Ramos (cell line): ENCODE results near the gene SYNDIG1.

ENCODE experiments used
- in situ Hi-C: fragments of 300-500 bp; cut with MboI; formaldehyde crosslinking; loops from one replicate; pipeline ENCODE4 v1.14.3; 2022; ENCODE audit warnings: low sequenced_read_pairs; ENCODE audit not compliant: unreplicated experiment

SYNDIG1 gene

DNA sequence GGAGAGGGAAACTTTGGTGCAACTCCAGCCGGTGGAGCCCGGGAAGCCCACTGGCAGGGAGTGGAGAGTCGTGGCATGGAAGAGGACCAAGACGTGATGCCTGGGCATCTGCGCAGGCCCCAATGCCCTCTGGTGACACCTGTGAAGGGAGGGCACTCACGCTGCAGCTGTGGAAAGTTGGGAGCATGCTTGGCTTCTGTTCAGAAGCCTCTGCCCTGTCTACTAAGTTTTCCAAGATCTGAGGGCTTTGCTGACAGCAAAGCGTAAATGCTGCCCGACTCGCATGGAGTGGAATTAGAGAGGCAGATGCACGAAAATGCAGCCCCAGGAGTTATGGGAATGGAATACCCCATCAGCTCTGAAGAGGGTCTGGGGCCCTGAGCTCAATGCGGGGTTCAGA, 75.7 kb downstream of the SYNDIG1 start:
- in situ Hi-C loops = loop anchor here (25.0 kb wide), 1 partner anchor 367 kb away; no protein-coding TSS in a partner anchor

DNA sequence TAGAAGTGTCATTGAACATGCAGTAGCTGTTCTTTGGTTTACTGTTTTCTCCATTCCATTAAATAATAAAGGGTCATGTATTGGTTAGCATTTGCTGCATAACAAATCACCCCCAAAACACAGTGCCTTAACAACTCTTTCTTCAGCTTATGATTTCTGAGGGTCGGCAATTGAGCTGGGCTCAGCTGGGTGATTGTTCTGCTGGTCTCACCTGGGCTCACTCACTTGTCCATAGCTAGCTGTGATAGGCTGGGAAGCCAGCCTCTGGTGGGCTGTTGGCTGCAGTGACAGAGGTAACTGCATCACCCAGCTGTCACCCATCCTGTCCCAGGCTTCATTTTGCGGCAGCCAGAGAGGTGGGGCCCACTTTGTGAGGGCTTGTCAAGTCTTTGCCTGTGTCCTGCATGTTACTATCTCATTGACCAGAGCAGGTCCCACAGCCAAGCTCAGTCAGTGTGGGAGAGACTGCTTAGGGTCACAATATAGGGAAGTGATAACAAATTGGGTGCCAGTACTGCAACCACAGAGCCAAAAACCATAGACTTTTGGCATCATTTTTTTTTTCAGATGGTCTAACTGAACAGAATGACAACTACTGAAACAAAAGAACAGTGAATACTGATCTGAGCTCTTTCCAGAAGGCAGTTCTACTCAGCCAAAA, 76.9 kb downstream of the SYNDIG1 start:
- in situ Hi-C loops = loop anchor here (25.0 kb wide), 1 partner anchor 366 kb away; no protein-coding TSS in a partner anchor

DNA sequence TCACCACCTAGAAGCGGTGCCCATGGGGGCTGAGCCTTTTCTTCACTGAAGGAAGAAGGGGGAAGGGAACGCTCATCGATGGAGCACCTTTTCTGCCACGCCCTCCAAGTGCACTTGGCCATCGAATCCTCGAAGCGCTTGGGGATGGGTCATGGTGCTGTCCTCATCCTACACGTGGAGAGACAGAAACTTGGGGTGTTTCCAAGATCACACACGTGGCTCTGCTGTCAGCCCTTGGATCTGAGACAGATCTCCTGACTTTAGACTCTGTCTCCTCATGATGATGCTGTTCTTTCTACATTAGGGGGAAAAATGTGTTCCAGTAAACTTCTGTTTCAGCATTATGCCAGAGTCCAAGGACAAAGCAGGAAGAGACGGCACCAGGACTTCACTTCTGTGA, 78.5 kb downstream of the SYNDIG1 start:
- in situ Hi-C loops = loop anchor here (25.0 kb wide), 1 partner anchor 364 kb away; no protein-coding TSS in a partner anchor

DNA sequence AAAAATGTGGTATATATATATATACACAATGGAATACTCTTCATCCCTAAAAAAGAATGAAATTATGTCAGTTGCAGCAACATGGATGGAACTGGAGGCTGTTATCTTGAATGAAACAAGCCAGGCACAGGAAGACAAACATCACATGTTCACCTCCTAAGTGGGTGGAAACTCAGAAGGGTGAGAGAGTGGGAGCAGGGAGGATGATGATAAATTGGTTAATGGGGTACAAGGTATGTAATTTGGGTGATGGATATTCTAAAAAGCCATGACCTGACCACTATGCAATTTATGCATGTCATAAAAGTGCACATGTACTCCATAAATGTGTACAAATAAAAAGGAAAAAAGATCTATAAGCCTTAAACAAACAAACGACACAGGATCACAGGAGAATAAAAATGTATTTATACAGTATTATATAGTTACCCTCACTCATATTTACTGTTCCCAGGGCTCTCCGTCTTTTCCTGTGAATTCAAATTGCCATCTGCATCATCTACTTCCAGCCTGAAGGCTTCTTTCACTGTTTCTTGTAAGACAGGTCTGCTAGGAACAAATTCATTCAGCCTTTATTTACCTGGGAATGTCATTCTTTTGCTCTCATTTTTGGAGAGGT, 89.8 kb downstream of the SYNDIG1 start:
- in situ Hi-C loops = no loop called here

DNA sequence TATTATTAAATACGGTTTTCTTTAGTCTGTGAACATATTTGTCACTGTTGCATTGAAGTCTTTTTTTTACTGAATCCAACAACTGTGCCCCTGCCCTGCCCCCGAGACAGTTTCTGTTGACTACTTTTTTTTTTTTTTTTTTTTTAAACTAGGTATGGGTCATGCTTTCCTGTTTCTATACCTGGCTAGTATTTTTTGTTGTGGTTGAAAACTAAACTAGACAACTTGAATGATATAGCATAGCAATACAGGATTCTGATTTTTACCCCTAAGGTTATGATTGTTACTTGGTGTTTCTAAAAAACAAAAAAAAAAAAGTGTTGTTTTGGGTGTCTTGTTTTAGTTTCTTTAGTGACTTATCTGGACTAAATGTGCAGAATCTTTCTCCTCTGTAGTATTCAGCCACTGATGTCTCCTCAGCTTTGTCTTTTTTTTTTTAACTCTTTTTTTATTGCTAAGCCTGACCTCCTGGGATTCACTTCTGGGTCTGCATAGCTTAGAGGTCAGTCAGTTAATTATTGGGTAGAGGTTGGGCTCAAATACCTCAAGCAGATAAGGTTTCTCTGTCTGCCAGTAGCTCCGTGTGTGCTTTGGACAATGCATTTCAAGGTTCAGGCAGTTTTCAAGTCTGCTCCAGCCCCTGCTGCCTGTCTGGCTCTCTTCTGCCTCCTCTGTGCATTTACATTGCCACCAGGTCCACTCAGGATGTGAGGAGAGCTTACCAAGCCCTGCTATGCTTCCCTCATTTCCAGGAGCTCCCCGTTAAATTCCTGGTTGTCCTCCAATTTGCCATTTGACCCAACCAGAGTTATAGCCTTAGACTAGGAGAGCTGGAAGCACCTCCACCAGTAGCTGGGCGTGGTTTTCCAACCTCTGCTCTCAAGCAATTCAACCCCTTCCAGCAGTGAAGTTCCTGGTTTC, 91.4 kb downstream of the SYNDIG1 start:
- in situ Hi-C loops = no loop called here

DNA sequence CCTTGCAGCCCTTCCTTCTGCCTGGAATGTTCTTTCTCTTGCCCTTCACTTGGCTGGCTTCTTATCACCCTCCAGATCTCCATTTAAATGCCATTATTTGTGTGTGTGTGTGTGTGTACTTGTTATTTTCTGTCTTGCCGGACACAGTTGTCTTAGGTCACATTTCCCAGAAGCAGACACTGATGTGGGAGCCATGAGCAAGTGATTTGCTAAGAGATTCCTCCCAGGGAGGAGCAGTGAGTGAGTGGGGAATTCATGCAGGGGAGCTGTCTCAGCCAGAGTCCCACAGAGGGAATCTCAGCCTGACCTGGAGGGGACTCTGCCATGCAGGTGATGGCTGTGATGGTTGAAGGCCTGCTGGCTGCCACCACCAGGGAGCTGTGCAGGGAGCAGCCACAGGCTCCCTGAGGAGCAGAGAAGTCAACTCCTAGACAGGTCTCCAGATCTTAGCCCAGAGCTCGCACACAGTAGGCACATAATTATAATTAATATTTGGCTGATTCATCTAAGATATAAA, 96.5 kb downstream of the SYNDIG1 start:
- in situ Hi-C loops = no loop called here

DNA sequence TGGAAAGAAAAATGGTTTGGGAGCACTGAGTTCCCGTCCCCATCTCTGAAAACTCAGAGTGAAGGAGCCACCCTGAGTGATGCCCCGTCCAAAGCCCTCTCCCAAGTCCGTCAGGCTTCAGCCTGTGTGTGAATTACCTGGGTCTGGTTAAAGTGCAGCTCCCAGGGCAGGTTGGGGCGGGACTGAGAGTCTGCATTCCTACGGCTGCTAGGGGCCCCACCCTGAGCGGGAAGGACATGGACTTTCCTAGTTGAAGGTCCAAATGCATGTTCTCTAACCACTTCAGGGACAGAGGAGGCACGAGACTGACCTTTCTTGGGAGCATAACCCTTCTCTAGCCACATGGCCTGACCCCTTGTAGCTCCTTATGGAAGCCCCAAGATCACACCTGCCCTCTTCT, 97.2 kb downstream of the SYNDIG1 start:
- in situ Hi-C loops = no loop called here

DNA sequence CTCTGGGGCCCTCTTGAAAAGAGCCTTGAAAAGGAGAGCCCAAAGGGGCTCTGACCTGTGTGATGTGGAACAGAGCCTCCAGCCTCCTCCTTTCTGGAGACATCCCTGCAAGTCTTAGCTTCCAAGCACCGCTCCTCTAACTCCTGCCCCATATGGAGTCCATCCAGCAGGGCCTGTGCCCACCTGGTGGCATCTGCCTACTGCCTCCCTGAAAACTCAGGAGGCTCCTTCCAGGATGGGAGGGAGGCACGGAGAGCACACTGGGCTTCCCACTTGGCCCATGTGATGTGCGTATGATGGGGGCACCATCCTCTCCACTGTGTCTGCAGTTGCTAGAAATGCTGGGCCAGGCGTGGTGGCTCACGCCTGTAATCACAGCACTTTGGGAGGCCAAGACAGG, 98.1 kb downstream of the SYNDIG1 start:
- in situ Hi-C loops = no loop called here

DNA sequence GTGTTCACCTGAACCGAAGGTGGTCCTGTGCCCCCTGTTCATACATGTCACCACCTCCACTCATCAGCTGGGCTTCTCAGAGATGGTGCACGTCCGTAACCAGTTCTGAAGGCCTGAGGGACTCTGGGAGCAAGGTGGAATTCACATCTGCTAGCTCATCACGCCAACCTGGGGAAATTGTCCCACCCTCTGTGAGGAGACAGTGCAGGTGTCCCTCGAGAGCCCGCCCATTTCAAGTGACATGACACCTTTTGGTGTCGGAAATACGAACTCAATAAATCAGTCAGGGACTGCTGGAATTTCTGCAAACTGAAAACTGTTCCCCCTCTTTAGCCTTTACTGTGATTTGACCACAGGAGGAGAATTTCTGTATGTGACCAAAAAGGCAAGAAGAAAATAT, 99.4 kb downstream of the SYNDIG1 start:
- in situ Hi-C loops = no loop called here

DNA sequence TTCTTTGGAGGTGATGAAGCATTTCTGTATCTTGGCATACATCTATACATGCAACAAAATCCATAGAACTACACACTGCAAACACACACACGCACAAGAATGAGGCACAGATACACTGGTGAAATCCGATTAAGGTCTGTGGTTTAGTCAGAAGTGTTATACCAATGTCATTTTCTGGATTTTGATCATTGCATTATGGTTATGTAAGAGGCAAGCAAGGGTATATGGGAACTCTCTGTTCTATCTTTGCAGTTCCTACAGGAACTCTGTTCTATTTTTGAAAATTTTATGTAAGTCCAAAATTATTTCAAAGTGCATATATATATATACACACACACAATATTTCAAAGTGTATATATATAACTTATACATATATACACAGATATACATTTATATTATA, 101.7 kb downstream of the SYNDIG1 start:
- in situ Hi-C loops = no loop called here

DNA sequence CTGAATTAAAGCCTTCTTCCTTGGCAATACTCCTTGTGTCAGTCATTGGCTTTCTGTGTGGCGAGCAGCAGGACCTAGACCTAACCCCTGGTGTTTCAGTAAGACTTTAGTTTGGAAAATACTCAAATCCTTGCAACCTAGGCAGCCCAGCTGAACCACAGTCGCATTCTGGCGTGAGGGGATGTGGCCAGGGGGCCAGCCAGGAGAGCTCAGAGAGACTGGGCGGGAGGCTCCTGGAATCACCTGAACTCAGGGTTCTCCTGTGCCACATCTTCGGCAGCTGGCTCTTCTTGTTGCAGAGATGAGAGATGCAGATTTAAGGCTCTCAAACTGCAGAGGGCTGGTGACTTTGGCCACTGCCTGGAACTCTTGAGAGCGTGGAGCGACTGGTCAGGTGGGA, 102.7 kb downstream of the SYNDIG1 start:
- in situ Hi-C loops = no loop called here

DNA sequence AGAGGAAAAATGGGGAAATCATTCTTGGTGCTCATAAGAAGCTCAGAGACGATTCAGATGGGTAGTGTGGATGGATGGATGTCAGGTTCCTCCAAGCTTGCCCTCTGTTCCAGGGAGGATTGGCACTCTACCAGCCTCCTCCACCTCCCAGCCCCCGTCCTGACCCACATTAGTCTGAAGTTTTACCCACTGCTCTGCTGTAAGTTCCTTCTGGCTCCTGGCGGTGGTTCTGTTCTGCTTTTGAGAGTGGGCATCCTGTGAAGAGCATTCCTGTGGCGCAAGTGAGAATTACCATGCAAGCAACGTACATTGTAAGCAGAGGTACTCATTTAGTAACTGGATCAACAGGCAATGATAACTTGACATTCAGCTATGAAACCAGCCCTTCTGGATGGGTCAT, 103.4 kb downstream of the SYNDIG1 start:
- in situ Hi-C loops = no loop called here

DNA sequence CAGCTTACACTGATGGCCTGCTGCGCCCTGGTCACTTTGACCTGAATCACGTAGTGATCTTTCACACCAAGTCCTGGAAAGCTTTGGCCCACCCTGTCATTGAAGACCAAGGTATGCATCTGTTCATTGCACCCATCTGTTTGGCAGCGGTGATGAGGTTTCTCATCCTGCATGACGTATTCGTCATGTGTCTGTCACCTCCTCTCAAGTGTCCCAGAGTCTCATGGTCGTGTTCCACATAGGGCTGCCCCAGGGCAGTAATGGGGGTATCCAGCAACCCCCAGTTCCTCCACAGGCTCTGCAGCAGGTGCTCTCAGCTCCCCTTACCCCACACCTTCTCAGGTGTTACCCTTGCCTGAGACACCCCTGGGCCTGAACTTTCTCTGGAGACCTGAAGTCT, 104.1 kb downstream of the SYNDIG1 start:
- in situ Hi-C loops = no loop called here

DNA sequence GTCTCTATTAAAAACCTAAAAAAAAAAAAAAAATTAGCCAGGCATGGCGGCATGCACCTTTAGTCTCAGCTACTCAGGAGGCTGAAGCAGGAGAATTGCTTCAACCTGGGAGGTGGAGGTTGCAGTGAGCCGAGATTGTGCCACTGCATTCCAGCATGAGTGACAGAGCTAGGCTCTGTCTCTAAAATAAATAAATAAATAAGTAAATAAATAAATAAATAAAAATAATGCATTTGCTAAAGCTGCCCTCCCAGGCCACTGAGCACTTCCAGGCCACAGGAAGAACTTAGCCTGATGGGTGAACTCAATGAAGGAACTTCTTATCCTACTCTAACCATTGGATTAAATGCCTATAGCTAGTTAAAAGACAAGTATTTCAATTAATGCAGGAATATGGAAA, 104.9 kb downstream of the SYNDIG1 start:
- in situ Hi-C loops = no loop called here

DNA sequence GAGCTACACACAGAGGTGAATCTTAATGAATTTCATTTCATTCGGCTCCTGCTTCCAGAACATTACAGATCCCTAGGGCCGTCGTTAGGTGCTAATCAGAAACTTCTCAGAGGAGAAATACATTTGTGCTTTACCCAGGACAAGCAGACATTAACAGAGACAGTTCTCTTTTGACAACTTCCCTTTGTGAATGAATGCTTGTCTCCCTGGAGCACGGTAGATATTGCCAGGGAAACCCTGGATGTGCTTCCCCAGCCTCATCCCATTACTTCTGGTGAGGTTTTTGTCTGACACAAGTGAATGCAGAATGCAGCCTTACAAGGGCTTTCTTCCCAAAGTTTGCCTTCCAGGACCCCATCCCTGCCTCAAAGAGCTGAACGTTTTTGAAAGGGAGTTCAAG, 105.4 kb downstream of the SYNDIG1 start:
- in situ Hi-C loops = no loop called here

DNA sequence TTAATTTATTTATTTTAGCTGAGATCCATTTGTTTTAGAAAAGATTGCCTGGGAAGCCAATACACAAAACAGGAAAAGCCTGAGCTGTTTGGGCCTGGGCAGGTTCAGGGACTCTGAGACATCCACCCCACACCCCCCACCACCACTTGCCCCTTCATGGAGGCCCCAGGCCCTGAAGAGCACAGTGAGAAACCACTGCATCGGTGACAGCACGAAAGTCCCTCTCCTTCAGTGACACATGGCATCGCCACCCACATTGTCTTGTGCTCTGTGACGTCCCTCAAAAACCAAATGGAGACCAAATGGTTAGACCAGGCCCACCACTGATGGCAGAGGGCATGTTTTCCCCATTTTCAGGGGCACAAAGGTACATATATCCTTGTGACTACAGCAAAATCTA, 106.4 kb downstream of the SYNDIG1 start:
- in situ Hi-C loops = no loop called here

DNA sequence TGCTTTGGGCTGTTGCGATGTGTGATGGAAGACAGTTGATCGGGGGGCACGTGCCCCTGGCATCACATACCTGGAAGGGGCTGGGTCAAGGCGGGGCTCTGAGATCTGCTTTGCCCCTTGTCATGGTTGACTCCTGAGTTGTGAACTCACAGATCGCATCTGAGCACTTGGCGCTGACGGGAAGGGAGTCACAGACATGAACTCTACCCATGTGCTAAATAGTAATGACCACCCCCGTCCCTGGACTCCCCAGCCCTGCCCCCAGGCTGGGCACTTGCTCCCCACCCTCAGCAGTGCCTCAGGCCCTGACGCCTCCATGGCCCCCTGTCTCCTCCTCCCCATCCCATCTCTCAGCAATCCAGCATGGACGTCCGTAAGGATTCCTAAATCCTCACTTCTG, 107.0 kb downstream of the SYNDIG1 start:
- in situ Hi-C loops = no loop called here

DNA sequence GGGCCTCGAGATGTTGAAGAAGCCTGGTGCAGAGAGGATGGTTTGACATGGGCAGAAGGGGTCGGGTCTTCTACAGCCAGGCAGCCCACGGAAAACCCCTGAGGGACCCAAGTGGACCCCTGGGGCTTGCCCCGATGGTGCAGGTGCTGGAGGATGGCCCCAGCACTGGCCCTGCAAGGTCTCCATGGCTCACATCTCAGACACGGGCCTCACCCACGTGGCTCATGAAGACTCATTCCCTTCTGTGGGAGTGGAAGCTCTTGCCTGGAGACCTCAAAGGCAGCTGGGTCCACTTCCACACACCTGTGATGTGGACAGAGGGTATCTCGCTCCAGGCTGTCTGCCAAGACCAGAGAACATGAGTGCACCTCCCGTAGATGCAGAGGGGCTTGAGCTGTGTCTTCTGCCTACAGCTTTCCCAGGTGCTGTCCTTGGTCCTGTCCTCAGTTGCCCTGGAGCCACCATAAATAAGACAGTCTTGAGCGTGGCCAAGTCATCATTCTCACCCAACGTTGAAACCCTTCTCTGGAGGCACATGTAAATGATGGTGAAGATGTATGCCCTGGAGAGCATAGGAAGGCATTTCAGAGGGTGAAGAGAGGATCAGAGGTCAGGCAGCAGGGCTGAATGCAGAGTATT, 108.0 kb downstream of the SYNDIG1 start:
- in situ Hi-C loops = no loop called here

DNA sequence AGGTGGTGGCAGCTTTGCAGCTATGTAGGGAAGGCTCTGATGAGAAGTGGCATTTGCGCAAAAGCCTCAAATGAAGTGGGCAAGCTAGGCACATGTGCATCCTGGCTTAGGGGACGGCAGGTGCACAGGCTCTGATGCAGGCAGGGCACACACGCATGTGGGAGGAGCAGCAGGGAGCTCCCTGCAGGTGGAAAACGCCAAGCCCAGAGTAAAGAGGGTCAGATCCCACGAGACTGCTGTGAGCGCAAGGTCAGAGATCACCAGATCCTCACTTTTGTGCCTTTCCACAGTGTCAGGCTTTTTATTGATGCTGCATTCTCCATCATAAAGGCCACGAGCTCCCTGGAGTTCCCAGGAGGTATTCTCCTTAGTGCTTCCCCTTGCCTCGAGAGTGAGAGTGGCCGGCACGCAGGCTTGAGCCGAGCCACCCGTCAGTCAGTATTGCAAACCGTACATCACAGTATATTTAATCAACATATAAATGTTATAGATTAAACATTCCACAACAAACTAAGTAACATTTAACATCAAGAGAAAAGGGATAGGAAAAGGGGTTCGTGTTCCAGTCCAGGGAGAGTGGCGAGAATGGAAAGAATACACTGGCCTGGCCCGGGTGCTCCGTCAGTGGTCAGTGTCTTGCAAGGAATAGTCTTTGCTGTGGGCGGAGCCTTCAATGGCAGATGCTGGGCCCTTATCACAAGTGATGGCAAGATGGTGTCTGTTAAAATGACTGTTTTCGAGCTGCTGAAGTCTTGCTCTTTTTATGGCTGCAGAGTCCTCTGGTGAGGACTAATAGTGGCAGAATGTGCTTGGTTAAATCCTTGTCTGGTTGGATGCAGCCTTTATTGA, 109.4 kb downstream of the SYNDIG1 start:
- in situ Hi-C loops = no loop called here

DNA sequence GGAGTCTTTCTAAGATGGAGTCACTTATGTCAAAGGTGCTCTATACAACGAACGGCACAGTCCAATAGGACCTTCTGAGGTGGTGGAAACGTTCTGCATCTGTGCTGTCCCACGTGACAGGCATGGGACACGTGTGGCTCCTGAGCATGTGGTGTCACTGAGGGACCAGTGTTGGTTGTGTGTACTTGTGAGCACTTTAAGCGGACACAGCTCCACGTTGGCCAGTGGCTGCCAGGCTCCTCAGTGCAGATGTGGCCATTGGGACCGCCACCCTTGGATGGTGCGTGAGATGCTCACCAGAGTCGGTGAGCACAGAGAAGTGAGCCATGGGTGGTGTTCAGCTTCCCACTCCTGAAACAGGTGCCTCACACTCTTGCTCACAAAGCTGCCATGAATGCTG, 110.0 kb downstream of the SYNDIG1 start:
- in situ Hi-C loops = no loop called here
